ENCODE data around the gene ZNF804A. TPM values are rescaled to one million over a fixed set of nuclear protein-coding genes. Genes with fewer than 3 reads are reported as not detected.

Gene ZNF804A
- total and polyA plus RNA-seq, 4 donors = 0.07 to 0.37 (median 0.13) TPM

- TF ChIP-seq REST (IDR thresholded peaks at IDR 0.05) (no peak), JUND (IDR thresholded peaks at IDR 0.05) (no peak), SP1 (IDR thresholded peaks at IDR 0.05) (no peak)
These were observed 19.1 kb upstream of the ZNF804A start (continued) for GRCh38 chr2:184579226-184579625.

GRCh38 chr2:184581391-184581790 lies 16.9 kb upstream of the ZNF804A start:
- WGBS = 76% methylated on average over 1 of the region's 1 CpG
- H3K27ac ChIP-seq (ENCODE audit: low read depth in 1 of 2, low read length in 2 of 2) = no peak overlapping the region
- H3K4me1 ChIP-seq (ENCODE audit: control insufficient read depth in 4 of 4, insufficient read depth in 4 of 4, low read length in 3 of 4) = no peaks in the 10 kb centered on the region
- no peak for DNase-seq (ENCODE audit: low spot score)
- TF ChIP-seq TAF1 (conservative IDR thresholded peaks at IDR 0.05) (no peak), YY1 (IDR thresholded peaks at IDR 0.05) (no peak), CTCF (IDR thresholded peaks at IDR 0.05; ENCODE audit: low read depth, low read length, missing input control) (no peak), SP1 (IDR thresholded peaks at IDR 0.05) (no peak), ZBTB33 (IDR thresholded peaks at IDR 0.05) (no peak), EGR1 (IDR thresholded peaks at IDR 0.05; ENCODE audit: low read depth in 2 of 2) (no peak), MAX (IDR thresholded peaks at IDR 0.05) (no peak), REST (IDR thresholded peaks at IDR 0.05) (no peak), FOXA2 (IDR thresholded peaks at IDR 0.05) (no peak), JUND (IDR thresholded peaks at IDR 0.05) (no peak), HNF4A (conservative IDR thresholded peaks at IDR 0.05) (no peak), NR2F2 (IDR thresholded peaks at IDR 0.05) (no peak), ATF3 (IDR thresholded peaks at IDR 0.05) (no peak), RXRA (IDR thresholded peaks at IDR 0.05) (no peak), GABPA (IDR thresholded peaks at IDR 0.05 in 1 of 2, conservative IDR thresholded peaks at IDR 0.05 in 1 of 2) (no peak)
- no peaks in the 10 kb centered on the region for H3K36me3 ChIP-seq (ENCODE audit: control insufficient read depth in 4 of 4, insufficient read depth in 3 of 4, low read depth in 1 of 4, low read length in 3 of 4)
- no peaks in the 10 kb centered on the region for H3K27me3 ChIP-seq (ENCODE audit: control insufficient read depth in 4 of 4, insufficient read depth in 4 of 4, low read length in 3 of 4)
- H3K9ac ChIP-seq (ENCODE audit: low read depth in 1 of 2, low read length in 2 of 2) = no peak overlapping the region
- no peak overlapping the region for H3K4me3 ChIP-seq (ENCODE audit: low read depth in 1 of 3, low read length in 3 of 3)
- no peaks in the 10 kb centered on the region for H3K9me3 ChIP-seq (ENCODE audit: control insufficient read depth in 4 of 4, low read length in 3 of 4)

Measured in liver (tissue), 9 donors.